Mesothelial cell of epicardium (in vitro differentiated cells): ENCODE results near the gene OR1L8. TPM values are rescaled to one million over a fixed set of nuclear protein-coding genes. Genes with fewer than 3 reads are reported as not detected.

Experiments used
- DNase-seq, 2 experiments: peaks; one replicate each; pipeline ENCODE4 v3.0.0; 2021; ENCODE audit warnings: low spot score in 2 of 2; ENCODE audit not compliant: unreplicated experiment in 2 of 2
- H3K27ac Mint-ChIP-seq: 2 replicates; pipeline ENCODE4 v1.8.0; 2021; ENCODE audit warnings: mixed read lengths
- H3K27me3 Mint-ChIP-seq: 2 replicates; pipeline ENCODE4 v1.8.0; 2021; ENCODE audit warnings: low read depth, mixed read lengths
- H3K36me3 Mint-ChIP-seq: 2 replicates; pipeline ENCODE4 v1.8.0; 2021; ENCODE audit warnings: mixed read lengths
- H3K4me1 Mint-ChIP-seq: 2 replicates; pipeline ENCODE4 v1.8.0; 2021; ENCODE audit warnings: mixed read lengths
- H3K4me3 Mint-ChIP-seq: 2 replicates; pipeline ENCODE4 v1.8.0; 2021; ENCODE audit warnings: mild to moderate bottlenecking, moderate library complexity, mixed read lengths
- H3K9me3 Mint-ChIP-seq: 2 replicates; pipeline ENCODE4 v1.8.0; 2021; ENCODE audit warnings: mixed read lengths
- CTCF ChIP-seq: fragments of 200-600 bp; sonication (generic); IDR thresholded peaks from one replicate; pipeline ENCODE4 v1.5.0; 2021; ENCODE audit warnings: antibody characterized with exemption; ENCODE audit not compliant: unreplicated experiment
- total RNA-seq: library from RNA; stranded (reverse); gene quantifications from 3 replicates; pipeline ENCODE4 v1.2.1, GENCODE V29; 2021

OR1L8 gene
- total RNA-seq, 1 donor from 2014 or later, result not detected

- H3K27ac Mint-ChIP-seq, result no peak overlapping the region
- no peaks in the 10 kb centered on the region for H3K36me3 Mint-ChIP-seq
Measured at GRCh38 chr9:122580360-122580759, 2.8 kb downstream of the OR1L8 start.

GRCh38 chr9:122579874-122580273 is 3.3 kb downstream of the OR1L8 start:
- peaks cover 46% of the 10 kb centered on the region for H3K9me3 Mint-ChIP-seq
- TF ChIP-seq CTCF, result no peak

More at GRCh38 chr9:122580360-122580759, 2.8 kb downstream of the OR1L8 start:
- no peak for TF ChIP-seq CTCF
- DNase-seq, result no peak
- no peak overlapping the region for H3K4me3 Mint-ChIP-seq
- no peaks in the 10 kb centered on the region for H3K4me1 Mint-ChIP-seq
- no peaks in the 10 kb centered on the region for H3K27me3 Mint-ChIP-seq
- peaks cover 46% of the 10 kb centered on the region for H3K9me3 Mint-ChIP-seq

GRCh38 chr9:122572456-122572855 is 10.7 kb downstream of the OR1L8 start:
- TF ChIP-seq CTCF, result no peak
- Mint-ChIP-seq H3K27me3 (no peaks in the 10 kb centered on the region), H3K4me3 (no peak overlapping the region), H3K9me3 (peaks cover 78% of the 10 kb centered on the region), H3K36me3 (no peaks in the 10 kb centered on the region), H3K27ac (no peak overlapping the region), H3K4me1 (no peaks in the 10 kb centered on the region)
- no peak for DNase-seq

More at GRCh38 chr9:122579874-122580273, 3.3 kb downstream of the OR1L8 start:
- DNase-seq, result no peak
- Mint-ChIP-seq H3K36me3 (no peaks in the 10 kb centered on the region), H3K27ac (no peak overlapping the region), H3K4me3 (no peak overlapping the region), H3K4me1 (no peaks in the 10 kb centered on the region), H3K27me3 (no peaks in the 10 kb centered on the region)

- TF ChIP-seq CTCF, result no peak
- no peak for DNase-seq
- Mint-ChIP-seq H3K27me3 (no peaks in the 10 kb centered on the region), H3K36me3 (no peaks in the 10 kb centered on the region), H3K27ac (no peak overlapping the region), H3K9me3 (peaks cover 71% of the 10 kb centered on the region), H3K4me1 (no peaks in the 10 kb centered on the region), H3K4me3 (no peak overlapping the region)
Measured at GRCh38 chr9:122567901-122568300, 15.3 kb downstream of the OR1L8 start.

GRCh38 chr9:122562134-122562760 is 20.9 kb downstream of the OR1L8 start:
- H3K4me3 Mint-ChIP-seq, result no peak overlapping the region
- H3K27me3 Mint-ChIP-seq, result no peaks in the 10 kb centered on the region
- DNase-seq, result no peak
- TF ChIP-seq CTCF, result no peak
- H3K4me1 Mint-ChIP-seq, result no peaks in the 10 kb centered on the region
- no peaks in the 10 kb centered on the region for H3K36me3 Mint-ChIP-seq
- H3K9me3 Mint-ChIP-seq, result peaks cover 65% of the 10 kb centered on the region
- no peak overlapping the region for H3K27ac Mint-ChIP-seq
